GM23338 (cell line): ENCODE data around the gene MICALL2. TPM values are rescaled to one million over a fixed set of nuclear protein-coding genes. Genes with fewer than 3 reads are reported as not detected.

Source experiments
- ATAC-seq: fragments of 200-7000 bp; cut with Tn5 transposase; 3 replicates; pipeline ENCODE4 v1.9.1; 2020
- DNase-seq: peaks from one replicate; pipeline ENCODE4 v3.0.0-alpha.2; 2015; ENCODE audit warnings: low spot score
- H2AFZ ChIP-seq: fragments of 200-600 bp; sonication (generic); 2 replicates; pipeline ENCODE4 v1.8.0; 2016; ENCODE audit warnings: antibody characterized with exemption, mild to moderate bottlenecking, moderate library complexity
- H3F3A ChIP-seq: fragments of 200-600 bp; sonication (generic); replicated peaks from 2 replicates; pipeline ENCODE4 v1.8.0; 2017; ENCODE audit warnings: antibody characterized with exemption, mixed run types, low read depth
- H3K27ac ChIP-seq: fragments of 200-600 bp; sonication (generic); 2 replicates; pipeline ENCODE4 v1.6.1; 2016; ENCODE audit warnings: low read depth
- H3K27me3 ChIP-seq: fragments of 200-600 bp; sonication (generic); 2 replicates; pipeline ENCODE4 v1.8.0; 2016; ENCODE audit warnings: mild to moderate bottlenecking, mixed run types, moderate library complexity; ENCODE audit not compliant: insufficient read depth
- H3K36me3 ChIP-seq: fragments of 200-600 bp; sonication (generic); 2 replicates; pipeline ENCODE4 v1.8.0; 2016; ENCODE audit warnings: mild to moderate bottlenecking; ENCODE audit not compliant: insufficient read depth
- H3K4me1 ChIP-seq: fragments of 200-600 bp; sonication (generic); 2 replicates; pipeline ENCODE4 v1.8.0; 2016; ENCODE audit warnings: mild to moderate bottlenecking, moderate library complexity; ENCODE audit not compliant: insufficient read depth
- H3K4me2 ChIP-seq: fragments of 200-600 bp; sonication (generic); 2 replicates; pipeline ENCODE4 v1.7.1; 2017; ENCODE audit warnings: mixed run types
- H3K4me3 ChIP-seq: fragments of 200-600 bp; sonication (generic); 2 replicates; pipeline ENCODE4 v1.6.1; 2016; ENCODE audit warnings: mixed run types
- H3K79me2 ChIP-seq: fragments of 200-600 bp; sonication (generic); replicated peaks from 2 replicates; pipeline ENCODE4 v1.8.0; 2017; ENCODE audit warnings: mild to moderate bottlenecking; ENCODE audit not compliant: insufficient read depth
- H3K9me2 ChIP-seq: fragments of 200-600 bp; sonication (generic); 2 replicates; pipeline ENCODE4 v1.8.0; 2017; ENCODE audit not compliant: insufficient read depth
- H4K20me1 ChIP-seq: fragments of 200-600 bp; sonication (generic); replicated peaks from 2 replicates; pipeline ENCODE4 v1.8.0; 2017; ENCODE audit warnings: mild to moderate bottlenecking; ENCODE audit not compliant: insufficient read depth
- H3K27ac Mint-ChIP-seq: 2 replicates; pipeline ENCODE4 v1.8.0; 2020; ENCODE audit warnings: inconsistent platforms, mild to moderate bottlenecking, moderate library complexity, mixed read lengths
- H3K27me3 Mint-ChIP-seq: 3 replicates; pipeline ENCODE4 v1.8.0; 2022; ENCODE audit warnings: low read depth, mild to moderate bottlenecking, moderate library complexity, mixed read lengths, inconsistent platforms; ENCODE audit not compliant: insufficient read depth, poor library complexity
- H3K36me3 Mint-ChIP-seq: 3 replicates; pipeline ENCODE4 v1.8.0; 2021; ENCODE audit warnings: low read depth, mild to moderate bottlenecking, inconsistent platforms, moderate library complexity, mixed read lengths
- H3K4me1 Mint-ChIP-seq: 3 replicates; pipeline ENCODE4 v1.8.0; 2020; ENCODE audit warnings: mild to moderate bottlenecking, inconsistent platforms, mixed read lengths
- H3K4me3 Mint-ChIP-seq: 3 replicates; pipeline ENCODE4 v1.8.0; 2021; ENCODE audit warnings: moderate library complexity, mild to moderate bottlenecking, inconsistent platforms, mixed read lengths
- H3K9me3 Mint-ChIP-seq: 3 replicates; pipeline ENCODE4 v1.8.0; 2020; ENCODE audit warnings: moderate library complexity, mild to moderate bottlenecking, inconsistent platforms, mixed read lengths
- STAT1 ChIP-seq: IDR thresholded peaks from one replicate; pipeline ENCODE4 v1.6.1; 2016; ENCODE audit warnings: antibody characterized with exemption; ENCODE audit not compliant: unreplicated experiment
- polyA plus RNA-seq: library from polyadenylated mRNA; unstranded; fragments of >200 nt; fragmentation: Nextera tagmentation; extraction: Ambion mirVana; gene quantifications from 2 replicates; pipeline ENCODE4 v1.2.1, GENCODE V29; 2016
- total RNA-seq: library from RNA; depleted of rRNA; stranded (reverse); fragments of >200 nt; shearing (Covaris generic); gene quantifications from 2 replicates; pipeline ENCODE4 v1.2.3, GENCODE V29; 2014
- TF ChIP-seq, protein P1 (sequence below): fragments of 250-450 bp; sonication (Bioruptor Pico); IDR thresholded peaks from 2 replicates; pipeline ENCODE4 v1.5.0; 2020; ENCODE audit warnings: mild to moderate bottlenecking, moderate library complexity
- TF ChIP-seq, protein P2 (sequence below): IDR thresholded peaks from one replicate; pipeline ENCODE4 v1.6.1; 2018; ENCODE audit warnings: antibody characterized with exemption; ENCODE audit not compliant: unreplicated experiment

Gene MICALL2
- total and polyA plus RNA-seq, 2 experiments from 2014 or later, result 7.0 to 13.0 TPM

DNA sequence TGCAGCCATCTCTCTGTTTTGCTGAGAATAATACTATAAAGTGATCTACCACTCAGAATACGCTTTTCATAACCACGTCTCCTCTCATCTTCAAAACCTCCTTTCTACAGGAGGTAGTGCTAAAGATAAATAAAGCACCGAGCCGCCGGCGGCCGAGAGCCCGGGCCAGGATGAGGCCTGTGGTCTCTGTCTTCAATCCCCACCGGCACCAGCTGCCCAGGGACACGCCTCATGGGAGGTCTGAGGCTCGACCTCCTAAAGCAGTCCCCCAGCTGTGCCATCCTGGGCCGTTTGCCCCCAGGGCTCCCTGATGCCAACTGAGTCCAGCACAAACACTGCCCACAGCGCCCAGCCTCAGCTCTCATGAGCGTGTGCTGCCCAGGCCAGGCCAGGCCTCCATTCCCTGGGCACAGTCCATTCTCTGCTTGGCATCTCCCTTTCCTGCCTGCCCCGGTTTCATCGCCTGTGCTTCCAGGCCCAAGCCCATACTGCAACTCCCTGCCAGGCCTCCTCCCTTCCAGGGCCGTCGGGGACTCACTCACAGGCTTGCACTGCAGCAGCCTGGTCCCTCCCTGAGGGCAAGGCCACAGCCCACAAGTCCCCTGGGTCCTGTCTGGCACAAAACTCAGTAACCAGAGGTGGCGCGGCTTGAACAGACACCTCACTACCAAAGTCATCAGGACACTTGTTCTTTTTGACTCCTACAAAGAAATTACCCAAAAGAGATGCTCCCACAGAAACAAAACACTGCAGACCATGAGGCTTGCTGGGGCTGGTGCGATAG lies 42.4 kb upstream of the MICALL2 start (continued):
- TF ChIP-seq, protein P1, sequence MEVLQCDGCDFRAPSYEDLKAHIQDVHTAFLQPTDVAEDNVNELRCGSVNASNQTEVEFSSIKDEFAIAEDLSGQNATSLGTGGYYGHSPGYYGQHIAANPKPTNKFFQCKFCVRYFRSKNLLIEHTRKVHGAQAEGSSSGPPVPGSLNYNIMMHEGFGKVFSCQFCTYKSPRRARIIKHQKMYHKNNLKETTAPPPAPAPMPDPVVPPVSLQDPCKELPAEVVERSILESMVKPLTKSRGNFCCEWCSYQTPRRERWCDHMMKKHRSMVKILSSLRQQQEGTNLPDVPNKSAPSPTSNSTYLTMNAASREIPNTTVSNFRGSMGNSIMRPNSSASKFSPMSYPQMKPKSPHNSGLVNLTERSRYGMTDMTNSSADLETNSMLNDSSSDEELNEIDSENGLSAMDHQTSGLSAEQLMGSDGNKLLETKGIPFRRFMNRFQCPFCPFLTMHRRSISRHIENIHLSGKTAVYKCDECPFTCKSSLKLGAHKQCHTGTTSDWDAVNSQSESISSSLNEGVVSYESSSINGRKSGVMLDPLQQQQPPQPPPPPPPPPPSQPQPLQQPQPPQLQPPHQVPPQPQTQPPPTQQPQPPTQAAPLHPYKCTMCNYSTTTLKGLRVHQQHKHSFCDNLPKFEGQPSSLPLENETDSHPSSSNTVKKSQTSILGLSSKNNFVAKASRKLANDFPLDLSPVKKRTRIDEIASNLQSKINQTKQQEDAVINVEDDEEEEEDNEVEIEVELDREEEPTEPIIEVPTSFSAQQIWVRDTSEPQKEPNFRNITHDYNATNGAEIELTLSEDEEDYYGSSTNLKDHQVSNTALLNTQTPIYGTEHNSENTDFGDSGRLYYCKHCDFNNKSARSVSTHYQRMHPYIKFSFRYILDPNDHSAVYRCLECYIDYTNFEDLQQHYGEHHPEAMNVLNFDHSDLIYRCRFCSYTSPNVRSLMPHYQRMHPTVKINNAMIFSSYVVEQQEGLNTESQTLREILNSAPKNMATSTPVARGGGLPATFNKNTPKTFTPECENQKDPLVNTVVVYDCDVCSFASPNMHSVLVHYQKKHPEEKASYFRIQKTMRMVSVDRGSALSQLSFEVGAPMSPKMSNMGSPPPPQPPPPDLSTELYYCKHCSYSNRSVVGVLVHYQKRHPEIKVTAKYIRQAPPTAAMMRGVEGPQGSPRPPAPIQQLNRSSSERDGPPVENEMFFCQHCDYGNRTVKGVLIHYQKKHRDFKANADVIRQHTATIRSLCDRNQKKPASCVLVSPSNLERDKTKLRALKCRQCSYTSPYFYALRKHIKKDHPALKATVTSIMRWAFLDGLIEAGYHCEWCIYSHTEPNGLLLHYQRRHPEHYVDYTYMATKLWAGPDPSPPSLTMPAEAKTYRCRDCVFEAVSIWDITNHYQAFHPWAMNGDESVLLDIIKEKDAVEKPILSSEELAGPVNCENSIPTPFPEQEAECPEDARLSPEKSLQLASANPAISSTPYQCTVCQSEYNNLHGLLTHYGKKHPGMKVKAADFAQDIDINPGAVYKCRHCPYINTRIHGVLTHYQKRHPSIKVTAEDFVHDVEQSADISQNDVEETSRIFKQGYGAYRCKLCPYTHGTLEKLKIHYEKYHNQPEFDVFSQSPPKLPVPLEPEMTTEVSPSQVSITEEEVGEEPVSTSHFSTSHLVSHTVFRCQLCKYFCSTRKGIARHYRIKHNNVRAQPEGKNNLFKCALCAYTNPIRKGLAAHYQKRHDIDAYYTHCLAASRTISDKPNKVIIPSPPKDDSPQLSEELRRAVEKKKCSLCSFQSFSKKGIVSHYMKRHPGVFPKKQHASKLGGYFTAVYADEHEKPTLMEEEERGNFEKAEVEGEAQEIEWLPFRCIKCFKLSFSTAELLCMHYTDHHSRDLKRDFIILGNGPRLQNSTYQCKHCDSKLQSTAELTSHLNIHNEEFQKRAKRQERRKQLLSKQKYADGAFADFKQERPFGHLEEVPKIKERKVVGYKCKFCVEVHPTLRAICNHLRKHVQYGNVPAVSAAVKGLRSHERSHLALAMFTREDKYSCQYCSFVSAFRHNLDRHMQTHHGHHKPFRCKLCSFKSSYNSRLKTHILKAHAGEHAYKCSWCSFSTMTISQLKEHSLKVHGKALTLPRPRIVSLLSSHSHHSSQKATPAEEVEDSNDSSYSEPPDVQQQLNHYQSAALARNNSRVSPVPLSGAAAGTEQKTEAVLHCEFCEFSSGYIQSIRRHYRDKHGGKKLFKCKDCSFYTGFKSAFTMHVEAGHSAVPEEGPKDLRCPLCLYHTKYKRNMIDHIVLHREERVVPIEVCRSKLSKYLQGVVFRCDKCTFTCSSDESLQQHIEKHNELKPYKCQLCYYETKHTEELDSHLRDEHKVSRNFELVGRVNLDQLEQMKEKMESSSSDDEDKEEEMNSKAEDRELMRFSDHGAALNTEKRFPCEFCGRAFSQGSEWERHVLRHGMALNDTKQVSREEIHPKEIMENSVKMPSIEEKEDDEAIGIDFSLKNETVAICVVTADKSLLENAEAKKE (CRISPR knock-in tag), result no peak
- no peak for TF ChIP-seq STAT1

DNA sequence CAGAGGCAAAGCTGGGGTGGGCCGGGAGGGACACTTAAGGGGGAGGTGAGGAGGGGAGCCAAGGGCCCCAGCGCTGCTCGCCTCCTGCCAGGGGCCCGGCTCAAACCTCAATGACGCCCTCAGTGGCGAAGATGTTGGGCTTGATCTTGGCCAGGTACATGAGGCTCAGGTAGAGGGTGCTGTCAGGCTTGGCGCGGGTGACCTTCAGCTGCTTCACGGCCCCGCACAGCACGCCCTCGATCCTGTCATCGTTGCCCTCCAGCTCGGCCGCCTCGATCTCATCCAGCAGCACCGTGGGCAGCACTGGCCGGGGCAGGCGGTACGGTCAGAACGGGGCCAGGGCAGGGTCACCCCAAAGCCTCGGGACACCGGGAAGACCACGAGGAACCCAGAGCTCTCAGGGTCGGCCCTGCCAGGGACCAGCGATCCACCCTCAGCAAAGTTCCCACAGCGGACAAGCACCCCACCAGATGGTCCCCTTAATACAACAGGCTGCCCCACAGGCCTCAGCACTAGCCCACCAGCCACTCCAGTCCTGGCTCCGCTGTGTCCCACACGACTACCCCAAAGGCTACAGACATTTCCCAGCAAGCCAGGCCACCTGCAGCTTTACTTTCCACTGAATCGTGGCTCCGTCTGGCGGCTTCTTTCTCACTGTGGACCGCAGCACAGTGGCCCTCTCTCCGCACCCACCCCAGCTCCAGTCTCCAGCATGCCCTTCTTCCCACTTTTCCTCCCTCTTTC lies 41.0 kb upstream of the MICALL2 start:
- ATAC-seq, result no peak
- H3K4me3 Mint-ChIP-seq, result no peak overlapping the region
- TF ChIP-seq, protein P2, sequence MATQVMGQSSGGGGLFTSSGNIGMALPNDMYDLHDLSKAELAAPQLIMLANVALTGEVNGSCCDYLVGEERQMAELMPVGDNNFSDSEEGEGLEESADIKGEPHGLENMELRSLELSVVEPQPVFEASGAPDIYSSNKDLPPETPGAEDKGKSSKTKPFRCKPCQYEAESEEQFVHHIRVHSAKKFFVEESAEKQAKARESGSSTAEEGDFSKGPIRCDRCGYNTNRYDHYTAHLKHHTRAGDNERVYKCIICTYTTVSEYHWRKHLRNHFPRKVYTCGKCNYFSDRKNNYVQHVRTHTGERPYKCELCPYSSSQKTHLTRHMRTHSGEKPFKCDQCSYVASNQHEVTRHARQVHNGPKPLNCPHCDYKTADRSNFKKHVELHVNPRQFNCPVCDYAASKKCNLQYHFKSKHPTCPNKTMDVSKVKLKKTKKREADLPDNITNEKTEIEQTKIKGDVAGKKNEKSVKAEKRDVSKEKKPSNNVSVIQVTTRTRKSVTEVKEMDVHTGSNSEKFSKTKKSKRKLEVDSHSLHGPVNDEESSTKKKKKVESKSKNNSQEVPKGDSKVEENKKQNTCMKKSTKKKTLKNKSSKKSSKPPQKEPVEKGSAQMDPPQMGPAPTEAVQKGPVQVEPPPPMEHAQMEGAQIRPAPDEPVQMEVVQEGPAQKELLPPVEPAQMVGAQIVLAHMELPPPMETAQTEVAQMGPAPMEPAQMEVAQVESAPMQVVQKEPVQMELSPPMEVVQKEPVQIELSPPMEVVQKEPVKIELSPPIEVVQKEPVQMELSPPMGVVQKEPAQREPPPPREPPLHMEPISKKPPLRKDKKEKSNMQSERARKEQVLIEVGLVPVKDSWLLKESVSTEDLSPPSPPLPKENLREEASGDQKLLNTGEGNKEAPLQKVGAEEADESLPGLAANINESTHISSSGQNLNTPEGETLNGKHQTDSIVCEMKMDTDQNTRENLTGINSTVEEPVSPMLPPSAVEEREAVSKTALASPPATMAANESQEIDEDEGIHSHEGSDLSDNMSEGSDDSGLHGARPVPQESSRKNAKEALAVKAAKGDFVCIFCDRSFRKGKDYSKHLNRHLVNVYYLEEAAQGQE, result no peak

More for the DNA sequence above, 41.0 kb upstream of the MICALL2 start:
- H3K4me1 ChIP-seq, result no peaks in the 10 kb centered on the region; the same call in 1 of the 2 replicates
- H3K79me2 ChIP-seq, result peaks cover 35% of the 10 kb centered on the region
- Mint-ChIP-seq H3K4me1 (peaks cover 9% of the 10 kb centered on the region), H3K27ac (no peak overlapping the region), H3K9me3 (no peaks in the 10 kb centered on the region), H3K36me3 (peaks cover 48% of the 10 kb centered on the region), H3K27me3 (peaks cover 7% of the 10 kb centered on the region)
- peaks cover 4% of the 10 kb centered on the region; the same call in 1 of the 2 replicates for H4K20me1 ChIP-seq
- H3K9me2 ChIP-seq, result no peaks in the 10 kb centered on the region
- peaks cover 2% of the 10 kb centered on the region; the same call in 1 of the 2 replicates for H3F3A ChIP-seq
- DNase-seq, result no peak
- no peak overlapping the region for H3K27ac ChIP-seq
- H3K36me3 ChIP-seq, result peaks cover 8% of the 10 kb centered on the region; the same call in 1 of the 2 replicates
- H3K4me3 ChIP-seq, result no peak overlapping the region
- no peaks in the 10 kb centered on the region for H3K27me3 ChIP-seq
- H3K4me2 ChIP-seq, result no peak overlapping the region
- no peak overlapping the region for H2AFZ ChIP-seq
